ENCODE measurements around the gene BTBD9.

The BTBD9 gene

DNA sequence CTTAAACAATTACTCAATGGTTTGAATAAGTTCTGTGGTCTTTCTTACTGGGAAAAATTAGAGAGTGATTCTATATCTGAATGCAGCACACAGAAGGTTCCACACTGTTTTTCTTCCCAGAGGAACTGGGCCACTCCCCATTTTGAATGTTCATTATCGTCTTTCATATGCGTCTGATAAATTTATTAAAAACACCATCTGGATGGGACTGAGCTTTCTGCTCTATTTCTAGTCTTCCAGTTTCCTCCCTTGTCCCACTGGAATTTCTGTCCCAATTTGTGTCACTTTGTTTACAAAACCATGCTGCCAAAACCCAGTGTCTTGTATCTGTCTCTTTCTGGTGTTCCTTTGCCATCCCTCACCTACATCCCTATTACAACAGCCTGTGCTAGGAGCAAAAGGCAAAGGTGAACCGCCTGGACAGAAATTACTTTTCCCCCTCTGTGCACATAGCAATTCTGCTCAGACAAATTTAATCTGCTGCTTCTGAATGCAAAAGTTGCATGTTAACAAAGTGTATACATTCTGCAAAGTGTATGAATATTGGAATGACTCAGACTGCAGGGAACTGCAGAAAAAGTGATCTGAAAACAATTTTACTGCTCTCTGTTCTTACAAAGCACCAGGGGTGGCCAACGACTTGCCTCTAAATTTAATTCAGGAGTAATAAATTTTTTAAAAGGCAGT is 333.6 kb downstream of the BTBD9 start:
- DNase-seq (ENCODE audit: low read depth in 1 of 2, low spot score in 1 of 2): no peak

DNA sequence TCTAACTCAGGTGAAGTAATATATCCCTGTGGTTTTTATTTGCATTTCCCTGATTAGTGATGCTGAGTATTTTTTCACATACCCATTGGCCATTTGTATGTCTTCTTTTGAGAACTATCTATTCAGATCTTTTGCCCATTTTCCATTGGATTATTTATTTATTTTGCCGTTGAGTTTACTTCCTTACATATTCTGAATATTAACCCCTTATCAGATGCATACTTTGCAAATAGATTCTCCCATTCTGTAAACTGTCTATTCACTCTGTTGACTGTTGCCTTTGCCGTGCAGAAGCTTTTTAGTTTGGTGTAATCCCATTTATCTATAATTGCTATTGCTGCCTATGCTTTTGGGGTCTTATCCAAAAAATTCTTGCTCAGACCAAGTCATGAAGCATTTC is 336.9 kb downstream of the BTBD9 start:
- DNase-seq (ENCODE audit: low read depth in 1 of 2, low spot score in 1 of 2): no peak

GRCh38 chr6:38302081-38302480 is 337.6 kb downstream of the BTBD9 start:
- DNase-seq (ENCODE audit: low read depth in 1 of 2, low spot score in 1 of 2): no peak

DNA sequence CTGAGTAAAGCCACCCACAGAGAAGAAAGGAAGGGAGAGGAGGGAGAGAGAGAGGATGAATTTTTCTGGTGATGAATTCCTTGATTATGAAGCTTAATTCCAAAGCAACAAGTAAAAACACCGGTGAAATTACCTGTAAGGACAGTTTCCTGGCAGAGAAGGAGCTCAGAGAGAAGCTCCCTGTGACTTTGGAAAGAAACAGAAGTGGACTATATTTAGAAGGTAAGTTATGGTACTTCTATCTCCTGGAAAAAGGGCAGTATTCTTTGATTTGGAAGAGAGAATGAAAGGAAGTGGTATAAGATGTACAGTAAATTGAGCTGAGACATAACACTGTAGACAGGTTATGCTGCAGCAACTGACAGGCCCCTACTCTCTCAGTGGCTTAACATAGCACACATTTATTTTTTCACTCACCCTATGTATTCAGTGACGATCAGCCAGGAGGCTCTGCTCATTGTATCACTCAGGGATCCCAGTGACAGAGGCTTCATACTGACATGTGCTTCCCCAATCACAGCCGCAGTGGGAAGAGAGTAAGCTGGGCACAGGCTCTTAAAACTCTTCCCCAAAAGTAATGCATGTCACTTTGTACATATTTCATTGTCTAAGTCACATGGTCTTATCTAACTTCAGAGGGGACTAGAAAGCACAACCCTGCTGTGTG is 349.5 kb downstream of the BTBD9 start:
- DNase-seq (ENCODE audit: low read depth in 1 of 2, low spot score in 1 of 2): no peak

DNA sequence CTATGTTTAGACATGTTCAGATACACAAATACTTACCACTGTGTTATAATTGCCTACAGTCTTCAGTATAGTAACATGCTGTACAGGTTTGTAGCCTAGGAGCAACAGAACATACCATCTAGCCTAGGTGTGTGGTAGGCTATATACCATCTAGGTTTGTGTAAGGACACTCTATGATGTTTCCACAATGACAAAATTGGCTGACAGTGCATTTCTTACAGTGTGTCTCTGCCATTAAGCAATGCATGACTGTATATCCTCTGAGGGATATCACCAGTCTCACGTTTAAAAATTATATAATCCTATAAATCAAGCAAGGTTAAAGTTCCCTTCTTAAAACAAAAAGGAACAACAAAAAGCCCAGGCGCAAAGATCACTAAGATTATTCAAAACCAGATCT is 352.2 kb downstream of the BTBD9 start:
- no peak for DNase-seq (ENCODE audit: low read depth in 1 of 2, low spot score in 1 of 2)

DNA sequence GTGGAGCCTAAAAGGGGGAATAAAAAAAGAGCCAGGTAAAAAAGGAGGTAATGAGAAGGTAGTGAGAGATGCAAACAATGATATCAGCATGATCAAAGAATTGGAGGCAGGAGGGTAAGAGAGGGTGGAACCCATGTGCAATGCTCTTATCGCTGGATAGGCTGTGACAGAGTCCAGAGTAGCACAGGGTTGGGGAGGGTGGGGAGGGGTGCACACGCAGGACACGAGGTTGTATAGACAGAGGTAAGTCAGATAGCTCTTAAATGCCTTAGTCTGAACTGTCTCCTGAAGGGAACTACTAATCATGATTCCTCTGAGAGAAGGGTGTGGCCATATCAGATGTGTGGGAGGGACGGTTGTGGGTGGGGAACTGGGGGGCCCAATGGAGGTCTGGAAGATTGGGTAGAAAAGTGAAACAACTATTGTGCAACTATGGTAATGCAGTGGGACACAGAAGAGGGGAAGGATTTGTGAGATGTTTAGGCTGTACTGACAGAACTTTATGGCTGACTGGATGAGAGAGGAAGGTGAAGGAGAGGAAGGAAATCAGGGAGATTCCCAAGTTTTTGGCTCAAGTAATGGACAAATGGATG is 354.8 kb downstream of the BTBD9 start:
- DNase-seq (ENCODE audit: low read depth in 1 of 2, low spot score in 1 of 2): no peak

DNA sequence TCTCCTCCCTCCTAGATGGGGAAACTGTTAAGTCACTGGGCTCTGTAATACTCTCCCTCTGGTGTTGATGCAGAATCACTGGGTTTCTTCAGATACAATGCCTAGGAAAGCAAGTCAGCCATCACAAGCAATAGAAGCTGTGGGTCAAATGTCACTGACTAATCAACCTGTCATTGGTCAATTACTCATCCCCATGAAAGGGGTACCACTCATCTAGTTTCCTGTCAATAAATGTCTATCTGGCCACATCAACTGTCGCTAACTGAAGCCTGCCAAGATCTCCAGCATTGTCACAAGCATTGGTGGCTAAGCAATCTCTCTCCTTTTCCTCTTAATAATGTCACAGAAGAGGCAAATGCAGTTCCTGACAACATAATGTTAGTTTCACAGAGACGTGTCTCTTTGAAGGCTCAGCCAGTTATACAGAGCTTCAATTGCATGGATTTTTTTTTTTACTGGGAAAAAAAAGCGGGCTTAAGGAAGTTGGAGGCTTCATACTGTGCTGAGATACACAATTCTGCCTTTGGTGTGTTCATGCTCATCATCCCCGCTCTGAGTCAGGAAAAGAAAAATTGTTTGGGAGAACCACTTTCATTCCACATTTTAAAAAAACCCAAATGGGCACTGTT is 355.9 kb downstream of the BTBD9 start:
- no peak for DNase-seq (ENCODE audit: low read depth in 1 of 2, low spot score in 1 of 2)

- DNase-seq (ENCODE audit: low read depth in 1 of 2, low spot score in 1 of 2): no peak
Measured at GRCh38 chr6:38282911-38283310, 356.8 kb downstream of the BTBD9 start.

DNA sequence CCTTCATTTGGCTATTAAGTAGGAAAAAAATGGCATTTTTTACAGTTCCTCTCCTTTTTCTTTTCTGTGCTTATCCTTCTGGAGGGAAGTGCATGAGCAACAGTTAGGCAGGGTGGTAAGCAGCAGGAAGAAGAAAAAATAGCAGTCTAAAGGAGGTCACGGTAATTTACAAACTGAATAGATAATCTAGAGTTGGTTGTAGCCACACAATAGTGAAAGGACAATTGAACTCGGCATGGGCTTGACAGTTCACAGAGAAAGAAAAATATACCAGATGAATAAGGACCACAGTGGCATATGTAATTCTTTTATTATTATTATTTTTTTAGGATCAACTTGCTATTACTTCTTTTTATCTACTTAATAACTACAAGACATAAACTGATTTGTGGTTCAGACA is 358.6 kb downstream of the BTBD9 start:
- no peak for DNase-seq (ENCODE audit: low read depth in 1 of 2, low spot score in 1 of 2)

DNA sequence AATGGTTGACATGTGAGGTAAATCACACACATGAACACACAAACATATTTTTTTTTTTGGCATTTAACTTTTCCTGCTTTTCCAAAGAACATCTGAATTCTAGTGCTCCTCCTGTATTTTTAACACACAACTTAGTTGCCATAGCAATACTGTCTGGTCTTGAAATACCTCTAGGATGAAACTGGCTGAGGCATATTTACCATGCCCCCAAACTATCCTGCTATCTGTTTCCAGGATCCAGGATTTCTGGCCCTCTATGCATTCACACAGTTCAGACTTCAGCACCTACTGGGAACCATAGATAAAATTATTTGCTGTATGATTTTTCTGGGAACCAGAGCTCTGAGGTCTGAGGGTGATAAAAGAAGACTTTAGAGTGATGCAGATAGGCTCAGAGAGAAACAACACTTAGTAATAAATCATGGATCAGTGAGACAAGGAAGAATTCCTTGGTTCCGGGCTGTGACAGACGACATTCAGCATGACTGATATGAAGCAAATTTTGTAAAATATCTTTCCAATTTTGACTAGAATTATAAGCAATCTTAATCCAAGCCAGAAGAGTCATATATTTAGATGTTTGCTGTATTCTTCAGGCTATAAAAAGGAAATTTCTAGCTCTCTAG is 359.7 kb downstream of the BTBD9 start:
- DNase-seq (ENCODE audit: low read depth in 1 of 2, low spot score in 1 of 2): no peak

DNA sequence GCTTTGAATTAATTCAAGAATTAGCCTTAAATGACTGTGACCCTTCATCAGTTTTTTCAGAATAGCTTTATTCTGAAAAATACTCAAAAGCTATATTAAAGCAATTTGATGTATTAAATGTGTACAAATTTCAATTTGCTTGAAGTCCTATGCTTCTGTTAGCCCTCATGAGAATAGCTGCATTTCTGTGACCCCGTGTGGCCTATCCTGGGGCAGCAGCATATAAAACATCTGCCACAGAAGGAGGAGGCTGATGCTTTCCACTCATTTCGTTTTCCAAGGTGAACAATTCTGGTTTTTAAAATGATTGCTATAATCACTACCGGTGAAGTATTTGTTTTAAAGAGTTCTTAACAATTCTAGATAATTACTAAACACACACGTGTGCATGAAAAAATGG is 360.3 kb downstream of the BTBD9 start:
- DNase-seq (ENCODE audit: low read depth in 1 of 2, low spot score in 1 of 2): no peak

GRCh38 chr6:38273325-38273724 is 366.4 kb downstream of the BTBD9 start:
- DNase-seq (ENCODE audit: low read depth in 1 of 2, low spot score in 1 of 2): no peak

- no peak for DNase-seq (ENCODE audit: low read depth in 1 of 2, low spot score in 1 of 2)
Measured at GRCh38 chr6:38272222-38272621, 367.5 kb downstream of the BTBD9 start.

GRCh38 chr6:38271081-38271480 is 368.6 kb downstream of the BTBD9 start:
- DNase-seq (ENCODE audit: low read depth in 1 of 2, low spot score in 1 of 2): no peak

GRCh38 chr6:38270367-38270766 is 369.4 kb downstream of the BTBD9 start:
- DNase-seq (ENCODE audit: low read depth in 1 of 2, low spot score in 1 of 2): no peak

DNA sequence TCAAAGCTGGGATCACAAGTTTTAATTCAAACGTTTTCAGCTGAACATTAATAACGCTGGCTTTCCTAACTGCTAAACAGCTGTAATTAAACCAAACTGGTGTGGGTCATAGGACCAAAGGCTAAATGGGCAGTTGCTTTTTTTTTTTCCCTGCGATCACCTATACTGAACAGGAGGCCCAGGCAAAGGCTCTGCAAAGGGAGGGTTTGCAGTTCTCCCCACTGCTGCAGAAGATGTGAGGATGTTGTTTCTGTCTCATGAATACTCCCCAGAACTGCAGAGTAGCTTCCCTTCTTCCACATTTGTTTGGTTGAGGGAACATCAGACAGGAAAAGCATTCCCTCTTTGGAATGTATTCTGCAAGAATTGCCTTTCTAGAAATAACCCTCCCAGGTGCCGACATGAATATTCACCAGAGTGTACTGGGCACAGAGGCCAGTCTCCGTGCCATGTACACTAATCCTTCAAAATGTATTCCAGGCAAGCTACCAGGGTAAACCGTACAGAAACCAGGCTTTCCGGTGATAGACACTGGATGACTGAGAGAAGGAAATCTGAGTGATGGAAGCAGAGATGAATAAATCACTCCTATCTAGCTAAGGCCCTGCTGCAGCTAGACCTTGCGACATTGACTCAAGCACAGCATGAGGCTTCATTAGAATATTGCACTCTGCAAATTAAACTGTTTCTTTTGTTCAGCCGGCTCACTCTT is 370.1 kb downstream of the BTBD9 start:
- no peak for DNase-seq (ENCODE audit: low read depth in 1 of 2, low spot score in 1 of 2)

GRCh38 chr6:38268342-38268741 is 371.4 kb downstream of the BTBD9 start:
- no peak for DNase-seq (ENCODE audit: low read depth in 1 of 2, low spot score in 1 of 2)

DNA sequence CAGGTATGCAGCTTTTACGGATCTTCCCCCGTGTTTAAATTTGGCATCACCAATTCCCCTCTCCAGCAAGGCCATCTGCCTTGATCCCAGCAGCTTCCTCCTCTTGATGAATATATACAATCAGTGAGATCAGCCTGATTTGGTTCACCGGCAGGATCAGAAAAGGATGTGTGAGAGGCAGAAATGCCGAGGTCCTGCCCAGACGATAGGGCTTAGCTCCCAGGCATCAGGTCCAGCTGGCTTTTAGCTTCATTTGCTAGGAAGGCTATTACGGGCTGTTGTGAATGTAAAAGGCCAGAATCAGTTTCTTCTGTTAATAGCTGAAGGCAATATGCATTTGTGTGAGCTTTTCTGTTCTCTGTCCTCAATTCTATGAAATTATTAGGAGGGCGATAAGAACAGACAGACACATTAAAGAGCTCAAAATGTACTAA is 372.8 kb downstream of the BTBD9 start:
- DNase-seq (ENCODE audit: low read depth in 1 of 2, low spot score in 1 of 2): no peak

DNA sequence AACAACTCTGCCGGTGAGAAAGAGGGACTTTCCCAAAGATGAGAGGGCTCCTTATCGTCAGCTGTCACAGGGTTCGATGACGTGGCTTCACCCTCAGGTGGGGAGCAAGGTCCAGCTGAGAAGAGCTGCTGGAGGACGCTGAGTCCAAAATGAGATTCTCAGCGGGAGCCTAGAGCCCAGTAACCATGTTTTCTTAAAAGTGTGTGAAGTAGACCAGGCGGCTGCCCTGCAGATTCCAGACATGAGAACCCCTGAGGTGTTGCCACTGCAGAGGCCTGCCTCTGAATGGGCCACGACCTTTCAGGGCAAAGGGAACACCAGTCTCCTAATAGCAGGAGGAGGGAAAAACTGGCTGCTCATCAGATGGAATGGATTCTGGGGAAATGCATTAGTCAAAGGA is 375.1 kb downstream of the BTBD9 start:
- no peak for DNase-seq (ENCODE audit: low read depth in 1 of 2, low spot score in 1 of 2)

DNA sequence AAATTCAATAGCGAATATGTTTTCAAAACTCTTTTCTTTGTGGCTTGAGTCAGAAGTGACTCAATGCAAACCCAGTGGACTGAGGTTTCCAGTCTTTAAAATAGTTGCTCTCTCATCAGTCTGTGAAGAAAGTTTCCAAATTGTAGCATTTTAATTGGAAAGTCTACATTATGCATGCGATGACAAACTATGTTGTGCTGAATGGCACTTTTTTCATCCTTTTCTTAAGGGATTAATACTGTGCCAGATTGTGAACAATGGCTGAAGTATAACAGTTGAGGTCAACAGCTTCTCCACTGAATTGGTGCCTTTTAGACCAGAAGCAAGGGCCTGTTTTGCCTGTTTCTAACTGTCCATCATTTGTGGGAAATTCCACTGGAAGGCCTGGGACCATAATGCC is 377.1 kb downstream of the BTBD9 start:
- DNase-seq (ENCODE audit: low read depth in 1 of 2, low spot score in 1 of 2): no peak

- DNase-seq (ENCODE audit: low read depth in 1 of 2, low spot score in 1 of 2): no peak
Measured at GRCh38 chr6:38262026-38262425, 377.7 kb downstream of the BTBD9 start.

All from stimulated activated CD4-positive, alpha-beta T cell treated with anti-CD3 and anti-CD28 coated beads, Interleukin-15, amount 100 ng/mL, for 1 hour (primary cell).